ENCODE data around the gene OCIAD2. TPM values are rescaled to one million over a fixed set of nuclear protein-coding genes. Genes with fewer than 3 reads are reported as not detected.

OCIAD2 gene
- total RNA-seq (2022; extraction: Qiagen RNA extraction; ENCODE audit: low read depth): 104 to 142 TPM (median 114 TPM) in 5 replicates

GRCh38 chr4:48906206-48907173, at the start of gene OCIAD2:
TSS of gene OCIAD2 (minus strand) at chr4:48906774. CDS start at chr4:48904549, 2,225 bp downstream.

Other genes starting within 250 kb of the OCIAD2 start
- 8.3 to 12.0 TPM (median 9.8 TPM) in 5 replicates for gene FRYL, start 126.5 kb downstream of the OCIAD2 start, total RNA-seq (2022; extraction: Qiagen RNA extraction; ENCODE audit: low read depth)
- 127 to 167 TPM (median 130 TPM) in 5 replicates for gene OCIAD1, start 75.7 kb downstream of the OCIAD2 start, total RNA-seq (2022; extraction: Qiagen RNA extraction; ENCODE audit: low read depth)
- gene CWH43, start 79.5 kb upstream of the OCIAD2 start, total RNA-seq (2022; extraction: Qiagen RNA extraction; ENCODE audit: low read depth): not detected in 5 replicates